ENCODE measurements around the gene PCDH9.

The PCDH9 gene

DNA sequence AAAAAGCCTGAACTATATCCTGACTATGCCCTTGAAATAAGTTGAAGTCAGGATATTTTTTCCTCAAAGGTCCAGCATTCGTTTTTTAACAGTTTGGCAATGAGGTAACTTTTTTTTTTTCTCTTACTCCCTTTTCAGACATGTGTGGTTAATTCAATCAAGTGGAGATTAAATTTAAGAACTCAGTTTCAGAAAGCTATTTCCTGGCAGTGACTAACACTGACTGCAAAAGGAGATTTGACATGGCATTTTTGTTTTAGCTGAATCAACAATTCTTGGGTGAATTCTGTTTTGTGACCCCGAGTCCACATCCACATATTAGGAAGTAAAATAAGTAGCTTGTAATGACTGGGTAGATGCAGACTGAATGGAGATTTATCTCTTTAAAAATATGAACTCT is 716.4 kb downstream of the PCDH9 start:
- no peak overlapping the region for H3K27ac ChIP-seq
- H3K4me1 ChIP-seq (ENCODE audit: control insufficient read depth in 1 of 2, insufficient read depth in 1 of 2, low read depth in 1 of 2, low read length in 1 of 2): no peaks in the 10 kb centered on the region
- H3K36me3 ChIP-seq: no peaks in the 10 kb centered on the region
- H3K9me3 ChIP-seq: no peaks in the 10 kb centered on the region
- TF ChIP-seq, protein P1, sequence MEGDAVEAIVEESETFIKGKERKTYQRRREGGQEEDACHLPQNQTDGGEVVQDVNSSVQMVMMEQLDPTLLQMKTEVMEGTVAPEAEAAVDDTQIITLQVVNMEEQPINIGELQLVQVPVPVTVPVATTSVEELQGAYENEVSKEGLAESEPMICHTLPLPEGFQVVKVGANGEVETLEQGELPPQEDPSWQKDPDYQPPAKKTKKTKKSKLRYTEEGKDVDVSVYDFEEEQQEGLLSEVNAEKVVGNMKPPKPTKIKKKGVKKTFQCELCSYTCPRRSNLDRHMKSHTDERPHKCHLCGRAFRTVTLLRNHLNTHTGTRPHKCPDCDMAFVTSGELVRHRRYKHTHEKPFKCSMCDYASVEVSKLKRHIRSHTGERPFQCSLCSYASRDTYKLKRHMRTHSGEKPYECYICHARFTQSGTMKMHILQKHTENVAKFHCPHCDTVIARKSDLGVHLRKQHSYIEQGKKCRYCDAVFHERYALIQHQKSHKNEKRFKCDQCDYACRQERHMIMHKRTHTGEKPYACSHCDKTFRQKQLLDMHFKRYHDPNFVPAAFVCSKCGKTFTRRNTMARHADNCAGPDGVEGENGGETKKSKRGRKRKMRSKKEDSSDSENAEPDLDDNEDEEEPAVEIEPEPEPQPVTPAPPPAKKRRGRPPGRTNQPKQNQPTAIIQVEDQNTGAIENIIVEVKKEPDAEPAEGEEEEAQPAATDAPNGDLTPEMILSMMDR (IDR thresholded peaks at IDR 0.05): no peak
- no peak overlapping the region for H3K4me3 ChIP-seq (ENCODE audit: low read depth in 1 of 2, low read length in 1 of 2)
- no peaks in the 10 kb centered on the region for H3K27me3 ChIP-seq

DNA sequence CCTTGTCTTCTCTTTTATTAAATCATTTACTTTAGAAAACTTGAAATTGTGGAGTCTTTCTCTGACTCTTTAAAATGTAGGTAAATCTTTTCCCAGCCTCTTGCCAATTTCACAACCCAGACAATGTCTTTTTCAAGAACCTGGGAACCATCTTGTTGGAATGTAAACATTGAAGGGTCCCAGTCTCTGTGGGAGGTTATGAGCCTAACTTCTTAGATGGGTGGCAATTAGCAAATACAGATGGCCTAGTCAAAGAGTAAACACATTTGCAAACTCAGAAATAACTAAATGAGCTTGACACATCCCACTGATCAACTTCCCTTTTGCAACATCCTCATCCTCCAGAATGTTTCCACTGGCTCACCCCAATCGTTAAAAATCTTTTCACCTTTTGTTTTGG is 721.0 kb downstream of the PCDH9 start:
- H3K27me3 ChIP-seq: no peaks in the 10 kb centered on the region
- TF ChIP-seq, protein P1 (IDR thresholded peaks at IDR 0.05): no peak
- H3K4me3 ChIP-seq (ENCODE audit: low read depth in 1 of 2, low read length in 1 of 2): no peak overlapping the region
- H3K9me3 ChIP-seq: no peaks in the 10 kb centered on the region
- no peaks in the 10 kb centered on the region for H3K36me3 ChIP-seq
- no peak overlapping the region for H3K27ac ChIP-seq
- H3K4me1 ChIP-seq (ENCODE audit: control insufficient read depth in 1 of 2, insufficient read depth in 1 of 2, low read depth in 1 of 2, low read length in 1 of 2): no peaks in the 10 kb centered on the region

DNA sequence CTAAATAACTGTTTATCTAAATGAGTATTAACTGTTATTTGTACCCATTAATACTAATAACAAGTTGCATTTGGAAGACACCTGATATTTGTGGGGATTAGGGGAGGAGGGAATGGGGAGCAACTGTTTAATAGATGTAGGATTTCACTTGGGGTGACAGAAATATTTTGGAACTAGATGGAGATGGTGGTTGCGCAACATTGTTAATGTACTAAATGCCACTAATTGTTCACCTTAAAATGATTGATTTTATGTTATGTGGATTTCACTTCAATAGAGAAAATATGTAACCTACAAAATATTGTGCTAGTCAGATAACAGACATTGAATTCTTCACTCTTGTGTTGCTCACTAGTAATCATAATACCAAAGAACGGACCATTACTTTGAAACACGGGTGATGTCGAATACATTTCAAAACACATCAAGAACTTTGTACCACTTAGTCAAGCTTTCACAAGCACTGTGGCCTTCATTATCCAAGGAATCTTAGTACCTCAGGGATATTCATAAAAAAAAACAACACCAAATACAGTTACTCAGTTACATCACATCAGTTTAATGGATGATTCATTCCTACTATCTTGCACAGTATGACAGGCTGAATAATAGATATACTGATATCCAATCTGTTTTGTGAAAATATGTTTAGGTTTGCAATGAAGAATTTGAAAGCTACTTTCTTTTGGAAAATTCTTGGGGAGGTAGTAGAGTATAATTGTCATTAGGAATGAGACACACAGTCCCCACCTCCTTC is 721.8 kb downstream of the PCDH9 start:
- H3K36me3 ChIP-seq: no peaks in the 10 kb centered on the region
- H3K27ac ChIP-seq: no peak overlapping the region
- H3K9me3 ChIP-seq: no peaks in the 10 kb centered on the region
- H3K27me3 ChIP-seq: no peaks in the 10 kb centered on the region
- TF ChIP-seq, protein P1 (IDR thresholded peaks at IDR 0.05): no peak
- no peak overlapping the region for H3K4me3 ChIP-seq (ENCODE audit: low read depth in 1 of 2, low read length in 1 of 2)
- no peaks in the 10 kb centered on the region for H3K4me1 ChIP-seq (ENCODE audit: control insufficient read depth in 1 of 2, insufficient read depth in 1 of 2, low read depth in 1 of 2, low read length in 1 of 2)

DNA sequence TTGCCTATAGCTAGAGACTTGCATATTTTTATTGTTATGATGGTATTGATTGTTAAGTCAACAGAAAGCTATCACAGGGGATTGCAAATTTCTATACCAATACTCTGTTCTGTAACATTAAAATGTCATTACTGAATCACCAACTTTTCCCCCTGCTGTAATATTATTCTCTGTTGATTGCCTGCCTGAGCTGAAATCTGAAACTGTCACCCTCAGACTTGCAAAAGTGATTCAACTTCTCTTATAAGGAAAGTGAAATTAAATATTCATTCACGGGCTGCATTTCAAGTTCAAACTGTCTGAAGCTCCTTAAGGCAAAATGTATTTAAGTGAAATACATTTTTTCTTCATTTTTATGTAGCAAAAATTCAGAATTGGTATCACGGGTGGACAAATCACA is 723.2 kb downstream of the PCDH9 start:
- TF ChIP-seq, protein P1 (IDR thresholded peaks at IDR 0.05): no peak
- Histone ChIP-seq H3K27me3 (no peaks in the 10 kb centered on the region), H3K4me3 (ENCODE audit: low read depth in 1 of 2, low read length in 1 of 2) (no peak overlapping the region), H3K4me1 (ENCODE audit: control insufficient read depth in 1 of 2, insufficient read depth in 1 of 2, low read depth in 1 of 2, low read length in 1 of 2) (no peaks in the 10 kb centered on the region), H3K27ac (no peak overlapping the region), H3K9me3 (no peaks in the 10 kb centered on the region), H3K36me3 (no peaks in the 10 kb centered on the region)

DNA sequence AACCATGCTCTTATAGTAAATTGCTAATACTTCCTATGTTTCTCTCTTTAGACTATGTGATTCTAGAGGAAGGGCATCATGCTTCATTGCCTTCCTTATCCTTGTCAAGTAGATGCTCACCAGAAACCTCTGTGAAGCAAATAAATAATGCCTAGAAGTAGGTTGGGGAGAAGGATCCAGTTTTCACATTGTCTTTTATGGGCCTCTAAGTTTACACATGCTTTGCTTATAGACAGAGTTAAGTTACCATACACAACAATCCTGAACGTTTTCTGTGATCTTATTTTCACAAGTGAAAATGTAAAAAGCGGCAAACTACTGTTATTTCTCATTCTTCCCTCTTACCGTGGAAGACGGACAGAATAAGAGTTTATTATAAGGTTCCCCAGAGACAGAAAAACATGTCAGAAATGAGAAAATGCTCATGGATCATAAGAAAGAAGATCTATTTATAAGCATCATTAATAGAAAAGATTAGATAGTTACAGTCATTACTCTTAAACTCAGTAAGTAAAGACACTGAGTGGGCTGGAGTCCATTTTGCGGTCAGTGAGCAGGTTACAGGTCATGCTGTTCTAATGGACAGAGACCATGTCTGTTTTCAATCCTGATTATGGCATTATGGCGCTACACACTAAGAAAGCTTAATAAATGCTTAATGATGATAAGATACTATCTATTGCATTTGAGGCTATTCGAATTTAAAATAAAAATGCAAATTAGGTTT is 723.9 kb downstream of the PCDH9 start:
- no peaks in the 10 kb centered on the region for H3K4me1 ChIP-seq (ENCODE audit: control insufficient read depth in 1 of 2, insufficient read depth in 1 of 2, low read depth in 1 of 2, low read length in 1 of 2)
- no peaks in the 10 kb centered on the region for H3K9me3 ChIP-seq
- TF ChIP-seq, protein P1 (IDR thresholded peaks at IDR 0.05): no peak

More for the DNA sequence above, 723.9 kb downstream of the PCDH9 start:
- H3K27ac ChIP-seq: no peak overlapping the region
- no peaks in the 10 kb centered on the region for H3K36me3 ChIP-seq
- no peaks in the 10 kb centered on the region for H3K27me3 ChIP-seq
- no peak overlapping the region for H3K4me3 ChIP-seq (ENCODE audit: low read depth in 1 of 2, low read length in 1 of 2)
